ENCODE results near the gene CLDN14. TPM values are rescaled to one million over a fixed set of nuclear protein-coding genes. Genes with fewer than 3 reads are reported as not detected.

The CLDN14 gene
- polyA plus RNA-seq, 3 donors = 2.3 to 6.8 (median 4.5) TPM

DNA sequence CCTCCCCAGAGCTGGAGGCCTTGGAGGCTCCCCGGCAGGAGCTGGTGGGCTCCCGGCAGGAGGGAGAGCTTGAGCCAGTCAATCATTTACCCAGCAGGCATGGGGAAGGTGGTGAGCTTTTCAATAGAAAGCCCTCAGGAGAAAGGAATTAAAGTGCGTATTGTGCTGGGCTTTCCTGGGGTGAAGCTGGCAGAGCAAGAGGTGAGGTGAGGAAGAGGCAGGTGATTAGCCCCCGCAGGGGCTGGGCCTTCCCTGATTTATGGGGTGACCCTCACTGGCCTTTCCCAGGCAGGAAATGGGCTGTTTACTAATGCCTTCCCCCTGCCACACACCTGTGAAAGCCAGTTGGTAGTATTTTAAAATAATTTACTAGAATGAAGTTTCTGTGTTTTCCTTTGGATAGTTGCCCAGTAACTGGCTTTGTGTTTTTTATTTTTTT lies 25.8 kb downstream of the CLDN14 start:
- peak in 7 of 11 donors; percentile 22 to 67 (median 44) for DNase-seq (ENCODE audit: extremely low read depth in 1 of 11, low read depth in 9 of 11, low spot score in 4 of 11)

DNA sequence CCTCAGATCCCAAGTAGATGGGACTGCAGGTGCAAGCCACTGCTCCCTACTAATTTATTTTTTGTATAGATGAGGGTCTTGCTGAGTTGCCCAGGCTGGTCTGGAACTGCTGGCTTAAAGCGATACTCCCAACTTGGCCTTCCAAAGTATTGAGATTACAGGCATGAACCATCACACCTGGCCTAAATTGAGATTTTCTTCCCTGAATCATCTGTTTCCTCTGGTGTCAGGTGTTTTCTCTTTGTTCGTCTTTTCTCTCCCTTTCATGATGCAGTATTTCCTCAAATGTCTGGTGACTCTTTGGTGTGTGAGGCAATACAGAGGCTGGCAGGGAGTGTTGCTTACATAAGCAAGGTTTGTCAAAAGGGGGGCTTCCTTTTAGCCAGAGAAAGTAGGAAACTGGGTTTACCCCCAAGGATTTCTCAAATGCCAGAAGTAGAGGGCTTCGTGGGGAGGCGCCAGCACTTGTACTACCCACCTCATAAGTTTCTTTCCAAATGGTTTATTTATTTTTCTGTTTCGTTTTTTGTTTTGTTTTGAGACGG lies 27.6 kb downstream of the CLDN14 start:
- no peak for DNase-seq (ENCODE audit: extremely low read depth in 1 of 11, low read depth in 9 of 11, low spot score in 4 of 11)

DNA sequence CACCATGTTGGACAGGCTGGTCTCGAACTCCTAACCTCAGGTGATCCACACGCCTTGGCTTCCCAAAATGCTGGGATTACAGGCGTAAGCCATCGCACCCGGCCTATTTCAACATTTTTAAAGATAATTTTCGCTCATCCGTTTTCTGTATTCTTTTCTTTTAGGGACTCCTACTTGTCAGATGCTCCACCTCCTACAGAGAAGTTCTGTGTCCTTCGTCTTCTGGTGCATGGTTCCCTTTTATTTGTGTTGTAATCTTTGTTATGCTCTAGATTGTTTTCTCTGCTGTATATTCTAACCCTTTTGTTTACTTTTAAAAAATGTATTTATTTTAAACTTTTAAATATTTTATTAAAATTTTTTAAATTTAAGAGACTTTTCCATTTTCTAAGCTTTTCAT lies 28.4 kb downstream of the CLDN14 start:
- no peak for DNase-seq (ENCODE audit: extremely low read depth in 1 of 11, low read depth in 9 of 11, low spot score in 4 of 11)

DNA sequence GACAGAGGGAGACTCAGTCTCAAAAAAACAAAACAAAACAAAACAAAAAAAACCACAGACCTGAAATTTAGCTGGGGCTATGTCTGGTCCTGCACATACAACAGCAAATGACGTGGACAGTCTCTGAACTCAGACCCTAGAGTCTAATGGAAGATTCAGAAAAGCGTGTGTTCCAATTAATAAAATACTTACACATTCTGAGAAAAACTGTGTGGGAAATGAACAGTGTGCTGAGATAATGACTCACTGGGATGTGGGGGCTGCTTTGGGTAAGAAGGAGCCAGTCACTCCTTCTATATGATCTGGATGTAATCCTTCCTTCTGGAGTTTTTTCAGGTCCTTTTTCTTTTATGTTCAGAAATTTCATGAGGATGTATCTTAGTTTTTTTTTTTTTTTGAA lies 29.4 kb downstream of the CLDN14 start:
- no peak for DNase-seq (ENCODE audit: extremely low read depth in 1 of 11, low read depth in 9 of 11, low spot score in 4 of 11)

GRCh38 chr21:36446301-36446700 lies 33.6 kb downstream of the CLDN14 start:
- no peak for DNase-seq (ENCODE audit: extremely low read depth in 1 of 11, low read depth in 9 of 11, low spot score in 4 of 11)

GRCh38 chr21:36441715-36442114 lies 38.2 kb downstream of the CLDN14 start:
- DNase-seq (ENCODE audit: extremely low read depth in 1 of 11, low read depth in 9 of 11, low spot score in 4 of 11) = no peak

- no peak for DNase-seq (ENCODE audit: extremely low read depth in 1 of 11, low read depth in 9 of 11, low spot score in 4 of 11)
Measured at GRCh38 chr21:36437745-36438128, 42.2 kb downstream of the CLDN14 start.

- no peak for DNase-seq (ENCODE audit: extremely low read depth in 1 of 11, low read depth in 9 of 11, low spot score in 4 of 11)
Measured at GRCh38 chr21:36436829-36437744, 42.8 kb downstream of the CLDN14 start.

GRCh38 chr21:36434144-36434543 lies 45.8 kb downstream of the CLDN14 start:
- DNase-seq (ENCODE audit: extremely low read depth in 1 of 11, low read depth in 9 of 11, low spot score in 4 of 11) = no peak

- no peak for DNase-seq (ENCODE audit: extremely low read depth in 1 of 11, low read depth in 9 of 11, low spot score in 4 of 11)
Measured at GRCh38 chr21:36433059-36433709, 46.7 kb downstream of the CLDN14 start.

DNA sequence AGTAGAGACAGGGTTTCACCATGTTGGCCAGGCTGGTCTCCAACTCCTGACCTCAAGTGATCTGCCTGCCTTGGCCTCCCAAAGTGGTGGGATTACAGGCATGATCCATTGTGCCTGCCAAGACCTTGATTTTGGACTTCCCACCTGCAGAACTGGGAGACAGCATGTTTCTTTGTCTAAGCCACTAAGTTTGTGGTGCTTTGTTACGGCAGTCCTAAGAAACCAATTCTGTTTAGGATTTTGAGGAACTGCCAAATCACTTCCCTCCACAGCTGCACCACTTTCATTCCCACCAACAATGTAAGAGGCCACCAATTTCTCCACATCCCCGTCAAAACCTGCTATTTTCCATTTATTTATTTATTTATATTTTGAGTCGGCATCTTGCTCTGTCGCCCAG lies 48.7 kb downstream of the CLDN14 start:
- no peak for DNase-seq (ENCODE audit: extremely low read depth in 1 of 11, low read depth in 9 of 11, low spot score in 4 of 11)

- DNase-seq (ENCODE audit: extremely low read depth in 1 of 11, low read depth in 9 of 11, low spot score in 4 of 11) = no peak
Measured at GRCh38 chr21:36430841-36431240, 49.1 kb downstream of the CLDN14 start.

- peak in 9 of 11 donors; percentile 39 to 70 (median 51) for DNase-seq (ENCODE audit: extremely low read depth in 1 of 11, low read depth in 9 of 11, low spot score in 4 of 11)
Measured at GRCh38 chr21:36429947-36430546, 49.9 kb downstream of the CLDN14 start.

DNA sequence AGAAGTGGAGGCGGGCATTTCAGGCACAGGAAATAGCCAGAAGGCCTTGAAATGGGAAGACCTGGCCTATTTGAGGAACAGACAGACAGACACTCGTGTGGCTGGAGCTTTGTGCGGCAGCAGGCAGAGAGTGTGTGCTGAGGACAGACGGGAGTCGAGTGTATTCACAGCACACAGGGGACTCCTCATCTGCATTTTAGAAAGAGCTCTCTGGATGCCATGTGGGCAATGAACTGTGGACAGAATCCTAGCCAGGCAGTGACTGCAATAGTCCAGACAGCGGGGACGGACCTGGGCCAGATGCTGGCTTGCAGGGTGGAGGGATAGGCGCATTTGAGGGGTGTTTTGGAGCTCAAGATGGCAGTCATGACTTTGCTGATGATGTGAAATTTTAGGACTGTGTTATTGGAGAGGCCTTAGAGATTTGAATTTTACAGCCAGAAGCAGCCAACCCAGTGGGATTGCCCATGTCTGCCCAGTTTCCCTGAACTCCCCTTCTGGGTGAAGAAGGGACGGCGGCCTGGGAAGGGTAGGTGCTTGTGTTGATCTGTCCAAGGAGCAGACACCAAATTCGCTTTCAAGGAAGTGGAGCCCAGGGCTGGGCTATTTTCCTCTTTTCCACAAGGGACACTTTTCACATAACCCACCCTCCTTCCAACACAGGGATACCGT lies 51.0 kb downstream of the CLDN14 start:
- peak in 2 of 11 donors; percentile 27 to 29 for DNase-seq (ENCODE audit: extremely low read depth in 1 of 11, low read depth in 9 of 11, low spot score in 4 of 11)

DNA sequence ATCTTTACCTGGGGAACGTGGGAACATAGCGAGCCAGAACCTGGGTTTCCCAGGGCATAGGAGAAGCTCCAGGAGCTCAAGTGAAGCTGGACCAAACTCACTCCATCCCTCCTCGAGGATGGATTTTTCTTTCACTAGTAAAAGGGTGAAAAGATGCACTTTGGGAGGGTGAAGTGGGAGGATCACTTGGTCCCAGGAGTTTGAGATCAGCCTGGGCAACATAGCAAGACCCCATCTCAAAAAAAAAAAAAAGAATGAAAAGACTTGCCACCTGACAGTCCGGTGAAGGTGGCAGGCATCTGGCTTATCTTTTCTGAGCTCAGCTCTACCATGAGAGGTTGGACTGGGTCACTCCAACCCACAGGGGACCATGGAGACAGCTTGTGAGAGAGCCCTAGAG lies 52.4 kb downstream of the CLDN14 start:
- DNase-seq (ENCODE audit: extremely low read depth in 1 of 11, low read depth in 9 of 11, low spot score in 4 of 11) = no peak

DNA sequence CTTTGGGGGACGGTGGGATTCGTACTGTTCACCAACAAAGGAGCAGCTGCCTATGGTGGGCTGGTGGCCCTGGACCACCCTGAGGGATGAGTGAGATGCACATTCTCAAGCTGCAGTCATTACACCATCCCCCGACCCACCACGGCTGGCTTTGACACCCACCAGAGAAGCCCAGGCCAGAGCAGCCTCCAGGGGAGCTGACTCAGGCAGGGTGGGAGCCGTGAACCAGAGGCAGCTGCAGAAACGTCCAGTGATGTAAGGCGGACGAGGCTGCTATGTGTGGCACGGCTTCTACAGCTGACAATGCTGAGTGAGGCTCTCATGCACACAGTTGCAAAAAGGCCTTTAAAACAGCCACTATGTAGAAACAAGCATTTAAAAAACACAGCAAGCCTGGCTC lies 54.6 kb downstream of the CLDN14 start:
- no peak for DNase-seq (ENCODE audit: extremely low read depth in 1 of 11, low read depth in 9 of 11, low spot score in 4 of 11)

DNA sequence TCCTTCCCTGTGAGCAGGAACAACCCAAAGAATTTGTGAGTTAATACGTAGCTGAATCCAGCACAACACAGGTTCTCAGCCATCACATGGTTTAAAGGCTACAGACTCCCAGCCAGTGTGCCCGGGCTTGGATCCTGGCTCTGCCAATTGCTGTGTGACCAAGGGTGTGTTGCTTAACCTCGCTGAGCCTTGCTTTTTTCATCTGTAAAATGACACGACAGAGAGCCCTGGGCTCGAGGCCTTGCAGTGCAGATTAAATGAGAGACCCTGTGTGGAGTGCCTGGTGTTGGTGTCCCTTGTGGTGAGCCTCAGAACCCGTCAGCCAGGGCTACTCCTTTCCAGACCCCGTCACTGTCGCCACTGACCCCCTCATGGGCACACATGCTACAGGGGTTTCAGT lies 55.3 kb downstream of the CLDN14 start:
- DNase-seq (ENCODE audit: extremely low read depth in 1 of 11, low read depth in 9 of 11, low spot score in 4 of 11) = no peak

- DNase-seq (ENCODE audit: extremely low read depth in 1 of 11, low read depth in 9 of 11, low spot score in 4 of 11) = no peak
Measured at GRCh38 chr21:36423771-36424433, 56.0 kb downstream of the CLDN14 start.

Measured in renal cortex interstitium (tissue), 11 donors.